GM18517 (cell line): ENCODE measurements around the gene CXCL5.
"Not testable (repeated sequence)": the region's sequence is repeated elsewhere in the genome, so short reads cannot be mapped to it uniquely, and the experiment has no call there.

Experiments used
- ATAC-seq: cut with Tn5 transposase; IDR thresholded peaks from one replicate; pipeline ENCODE4 v1.9.1; 2021; ENCODE audit warnings: mild to moderate bottlenecking, moderate library complexity; ENCODE audit not compliant: unreplicated experiment

CXCL5 gene

DNA sequence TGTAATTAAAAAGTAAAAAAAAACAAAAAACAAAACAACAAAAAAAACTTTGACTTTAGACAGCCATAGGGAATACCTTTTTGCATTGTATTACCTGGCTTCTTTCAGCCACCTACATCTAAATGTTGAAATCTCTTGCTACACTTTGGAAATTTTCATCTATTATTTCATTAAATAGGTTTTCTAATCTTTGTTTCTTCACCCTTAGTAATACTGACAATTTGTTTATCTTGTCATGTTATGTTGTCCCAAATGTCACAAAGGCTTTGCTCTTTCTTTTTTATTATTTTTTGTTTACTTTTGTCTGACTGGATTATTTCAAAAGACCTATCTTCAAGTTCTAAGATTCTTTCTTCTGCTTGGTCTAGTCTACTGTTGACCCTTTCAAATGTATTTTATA is 24.1 kb downstream of the CXCL5 start:
- no peak for ATAC-seq

DNA sequence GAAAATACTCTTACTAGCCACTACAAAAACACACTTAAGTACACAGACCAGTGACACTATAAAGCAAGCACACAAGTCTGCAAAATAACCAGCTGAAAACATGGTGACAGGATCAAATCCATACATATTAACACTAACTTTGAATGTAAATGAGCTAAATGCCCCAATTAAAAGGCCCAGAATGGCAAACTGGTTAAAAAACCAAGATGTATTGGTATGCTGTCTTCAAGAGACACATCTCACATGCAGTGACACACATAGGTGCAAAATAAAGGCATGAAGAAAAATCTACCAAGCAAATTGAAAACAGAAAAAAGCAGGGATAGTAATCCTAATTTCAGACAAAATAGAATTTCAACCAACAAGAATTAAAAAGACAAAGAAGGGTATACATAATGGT is 27.5 kb downstream of the CXCL5 start:
- no peak for ATAC-seq

DNA sequence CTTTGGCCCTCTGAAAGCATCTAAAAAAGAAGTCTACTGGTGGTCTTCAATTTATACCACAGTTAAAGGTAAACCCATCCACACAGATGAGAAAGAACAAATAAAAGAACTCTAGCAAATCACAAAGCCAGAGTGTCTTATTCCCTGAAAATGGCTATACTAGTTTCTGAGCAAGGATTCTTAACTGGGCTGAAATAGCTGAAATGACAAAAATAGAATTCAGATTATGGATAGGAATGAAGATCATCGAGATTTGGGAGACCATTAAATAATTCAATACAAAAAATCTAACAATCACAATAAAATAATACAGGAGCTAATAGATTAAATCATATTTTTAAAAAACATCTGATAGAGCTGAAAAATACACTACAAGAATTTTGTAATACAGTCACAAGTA is 28.5 kb downstream of the CXCL5 start:
- no peak for ATAC-seq

DNA sequence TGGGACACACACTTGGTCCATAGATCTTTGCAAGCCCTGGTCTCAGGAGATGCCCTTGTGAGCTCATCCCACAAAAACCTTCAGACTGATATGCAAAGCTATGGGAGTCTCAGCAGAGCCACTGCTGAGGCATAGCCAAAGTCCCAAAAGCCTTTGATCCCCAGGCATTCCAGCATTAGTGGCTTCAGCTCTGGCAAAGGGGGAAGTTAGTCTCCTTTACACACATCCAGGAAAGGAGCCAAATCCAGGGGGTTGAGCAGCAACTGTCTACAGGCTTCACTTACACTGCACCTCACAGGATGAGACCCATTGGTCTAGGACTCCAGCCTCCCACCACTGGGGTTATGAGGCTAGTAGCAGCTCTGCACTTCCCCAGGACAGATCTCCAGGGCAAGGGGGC is 30.6 kb downstream of the CXCL5 start:
- no peak for ATAC-seq

DNA sequence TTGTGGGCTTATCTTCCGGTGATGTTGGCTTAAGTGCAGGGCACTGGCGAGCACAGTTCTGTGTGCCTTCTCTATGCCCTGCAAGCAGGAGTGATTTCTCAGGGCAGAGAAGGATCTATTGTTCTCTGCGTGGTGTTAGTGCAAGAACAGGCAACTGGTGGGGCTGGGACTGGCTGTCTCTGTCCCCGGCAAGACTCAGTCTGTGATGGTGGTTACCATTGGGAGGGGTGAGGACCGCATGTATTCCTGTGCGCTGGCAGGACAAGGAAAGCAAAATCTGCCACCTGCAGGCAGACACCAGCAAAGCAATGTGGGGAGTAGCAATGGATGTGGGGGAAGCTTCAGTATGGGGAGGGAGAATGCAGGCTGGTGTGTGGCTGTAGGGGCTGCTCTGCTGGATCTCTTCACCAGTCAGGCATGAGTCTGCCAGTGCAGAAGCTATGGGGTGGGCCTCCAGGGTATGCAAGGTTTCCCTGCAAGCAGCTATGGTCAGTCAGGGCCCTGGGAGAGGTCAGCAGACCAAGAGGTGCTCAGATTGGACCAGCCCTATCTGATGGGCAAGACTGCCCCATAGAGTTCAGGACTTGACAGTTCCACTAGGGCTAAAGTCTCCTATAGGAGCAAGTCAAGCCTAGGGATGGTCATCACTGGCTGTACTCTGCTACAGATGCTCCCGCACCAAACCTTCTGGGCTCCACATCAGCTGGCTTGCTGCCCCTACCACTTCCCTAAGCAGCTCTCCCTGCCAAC is 33.4 kb downstream of the CXCL5 start:
- ATAC-seq: no peak

DNA sequence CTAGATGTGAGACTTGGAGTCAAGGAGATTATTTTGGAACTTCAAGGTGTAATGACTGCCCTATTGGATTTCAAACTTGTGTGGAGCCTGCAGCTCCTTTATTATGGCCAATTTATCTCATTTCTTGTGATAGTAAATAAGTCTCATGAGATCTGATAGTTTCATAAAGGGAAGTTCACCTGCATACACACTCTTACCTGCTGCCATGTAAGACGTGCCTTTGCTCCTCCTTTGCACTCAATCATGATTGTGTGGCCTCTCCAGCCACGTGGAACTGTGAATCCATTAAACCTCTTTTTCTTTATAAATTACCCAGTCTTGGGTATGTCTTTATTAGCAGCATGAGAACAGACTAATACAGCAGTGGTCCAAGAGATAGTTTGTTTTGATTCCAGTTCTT is 35.8 kb downstream of the CXCL5 start:
- no peak for ATAC-seq

DNA sequence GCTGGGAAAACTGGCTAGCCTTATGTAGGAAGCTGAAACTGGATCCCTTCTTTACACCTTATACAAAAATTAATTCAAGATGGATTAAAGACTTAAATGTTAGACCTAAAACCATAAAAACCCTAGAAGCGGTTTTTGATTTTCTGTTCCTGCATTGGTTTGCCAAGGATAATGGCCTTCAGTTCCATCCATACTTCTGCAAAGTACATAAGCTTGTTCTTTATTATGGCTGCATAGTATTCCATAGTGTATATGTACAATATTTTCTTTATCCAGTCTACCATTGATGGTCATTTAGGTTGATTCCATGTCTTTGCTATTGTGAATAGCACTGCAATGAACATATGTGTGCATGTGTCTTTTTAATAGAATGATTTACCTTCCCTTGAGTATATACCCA is 39.4 kb downstream of the CXCL5 start:
- not testable (repeated sequence) for ATAC-seq

DNA sequence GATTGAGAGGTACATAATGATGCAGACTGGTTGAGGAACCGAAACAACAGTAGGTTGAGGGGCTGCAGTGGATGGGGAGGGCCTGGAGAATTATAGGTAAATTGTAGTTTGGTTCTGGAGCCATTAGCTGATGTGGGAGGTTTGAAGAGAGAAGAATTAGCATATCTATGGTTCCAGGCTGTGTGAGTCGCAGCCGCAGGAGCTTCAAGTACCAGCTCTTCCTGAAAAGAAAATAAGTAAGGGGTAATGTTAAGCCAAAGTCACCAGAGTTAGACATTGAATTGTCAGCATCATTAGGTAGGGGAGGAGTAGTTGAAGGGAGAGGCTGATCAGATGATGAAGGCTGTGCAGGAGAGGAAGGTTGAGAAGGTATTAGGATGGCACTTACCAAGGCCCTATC is 46.1 kb downstream of the CXCL5 start:
- ATAC-seq: no peak

DNA sequence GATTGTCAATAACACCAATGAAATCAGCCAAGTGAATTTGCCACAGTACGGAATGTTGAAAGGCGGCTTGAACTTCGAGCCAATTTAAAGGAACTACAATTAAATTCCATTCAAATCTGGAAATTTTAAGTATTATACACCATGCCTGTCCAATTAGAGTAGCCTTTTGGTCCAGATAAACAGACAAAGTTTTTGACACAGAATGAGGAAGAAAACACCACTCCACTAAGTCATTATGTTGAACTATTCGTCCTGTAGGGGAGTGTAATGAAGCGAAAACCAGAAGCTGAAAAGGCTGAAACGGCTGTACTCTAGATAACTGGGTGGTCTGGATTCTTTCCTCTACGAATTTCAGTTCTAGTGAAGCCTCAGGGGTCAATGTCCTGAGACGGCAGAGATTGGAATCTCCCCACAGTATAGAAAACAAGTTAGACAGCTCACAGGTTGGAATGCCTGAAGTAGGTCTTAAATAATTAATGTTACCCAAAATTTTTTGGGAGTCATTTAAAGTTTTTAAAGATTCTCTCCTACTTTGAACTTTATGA is 48.0 kb downstream of the CXCL5 start:
- ATAC-seq: not testable (repeated sequence)

DNA sequence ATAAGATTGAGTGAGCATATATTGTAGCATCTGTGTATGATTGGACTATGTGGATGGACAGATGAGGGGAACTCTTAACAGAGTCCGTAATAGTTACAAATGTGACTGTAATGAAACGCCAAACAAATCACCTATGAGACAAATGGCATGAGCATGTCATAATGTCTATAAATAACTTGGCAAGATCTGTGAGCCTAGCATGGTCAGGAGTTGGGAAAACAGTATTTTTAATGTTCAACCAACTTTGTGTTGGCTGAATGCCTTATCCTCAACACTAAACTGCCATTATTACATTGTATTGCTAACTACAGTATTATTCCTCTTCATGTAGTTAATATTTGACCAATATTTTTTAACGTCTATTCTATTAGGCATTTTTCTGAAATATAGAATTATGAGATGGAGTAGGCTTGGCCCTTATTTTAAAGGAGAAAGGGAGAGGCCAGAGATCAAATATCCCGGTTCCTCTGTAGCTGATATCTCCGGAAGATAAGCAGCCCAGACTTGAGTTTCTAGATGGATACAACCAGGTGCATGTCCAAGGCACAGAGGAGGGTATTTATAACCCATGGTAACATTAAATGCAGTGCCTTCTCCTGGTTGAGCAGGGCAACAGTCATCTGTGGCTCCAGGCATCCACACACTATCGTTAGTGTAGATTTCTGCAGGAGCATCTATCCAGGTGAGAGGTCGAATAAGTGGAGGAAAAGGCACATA is 49.3 kb downstream of the CXCL5 start:
- no peak for ATAC-seq

DNA sequence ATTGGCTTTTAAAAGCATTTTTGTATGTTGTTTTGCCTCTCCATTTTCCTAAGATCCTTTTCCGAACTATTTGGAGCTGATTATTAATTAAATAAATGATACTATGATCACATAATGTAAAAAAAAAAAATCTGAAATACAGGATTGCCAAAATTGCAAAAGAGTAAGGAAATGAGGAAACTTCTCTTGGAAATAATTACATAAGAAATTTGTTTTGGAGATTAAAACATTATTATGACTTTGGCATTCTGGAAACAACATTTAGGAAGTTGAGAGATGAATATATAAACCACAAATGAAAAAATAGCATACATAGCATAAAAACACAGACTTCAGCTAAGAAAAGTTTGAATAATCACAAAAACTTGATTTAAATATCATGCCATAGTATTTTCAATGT is 50.2 kb downstream of the CXCL5 start:
- no peak for ATAC-seq

DNA sequence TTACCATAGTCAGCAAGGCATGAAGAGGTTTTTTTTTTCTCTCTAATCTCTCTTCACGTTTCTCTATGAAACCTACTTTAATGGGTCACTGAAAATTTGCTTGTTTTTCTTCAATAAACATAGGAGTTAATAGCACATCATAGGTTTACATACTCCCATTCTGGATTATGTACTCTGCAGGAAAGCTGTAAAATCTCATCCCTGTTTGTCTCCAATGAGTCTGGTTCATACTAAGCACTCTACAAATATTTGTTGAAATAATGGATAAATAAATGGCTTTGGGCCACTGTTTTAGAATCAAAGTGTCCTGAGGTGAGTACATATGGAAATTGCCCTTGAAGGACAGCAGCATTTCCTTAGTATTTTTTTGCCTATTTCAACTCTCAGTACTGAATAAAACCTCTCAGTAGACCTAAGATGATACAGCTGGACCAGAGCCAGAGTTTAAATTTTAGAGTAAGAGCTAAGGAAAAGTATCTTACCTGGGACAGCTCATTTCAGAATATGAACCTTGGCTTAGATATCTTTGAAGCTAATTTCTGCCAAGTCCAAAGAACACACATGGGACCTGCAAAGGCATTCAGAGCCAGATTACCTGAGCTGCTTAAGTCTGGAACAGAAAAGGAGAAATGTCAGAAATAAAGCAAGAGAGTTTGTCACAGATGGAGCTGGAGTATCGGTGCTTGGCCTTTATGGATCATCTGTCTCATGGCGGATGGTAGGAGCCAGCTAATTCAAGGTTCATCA is 51.1 kb downstream of the CXCL5 start:
- no peak for ATAC-seq

DNA sequence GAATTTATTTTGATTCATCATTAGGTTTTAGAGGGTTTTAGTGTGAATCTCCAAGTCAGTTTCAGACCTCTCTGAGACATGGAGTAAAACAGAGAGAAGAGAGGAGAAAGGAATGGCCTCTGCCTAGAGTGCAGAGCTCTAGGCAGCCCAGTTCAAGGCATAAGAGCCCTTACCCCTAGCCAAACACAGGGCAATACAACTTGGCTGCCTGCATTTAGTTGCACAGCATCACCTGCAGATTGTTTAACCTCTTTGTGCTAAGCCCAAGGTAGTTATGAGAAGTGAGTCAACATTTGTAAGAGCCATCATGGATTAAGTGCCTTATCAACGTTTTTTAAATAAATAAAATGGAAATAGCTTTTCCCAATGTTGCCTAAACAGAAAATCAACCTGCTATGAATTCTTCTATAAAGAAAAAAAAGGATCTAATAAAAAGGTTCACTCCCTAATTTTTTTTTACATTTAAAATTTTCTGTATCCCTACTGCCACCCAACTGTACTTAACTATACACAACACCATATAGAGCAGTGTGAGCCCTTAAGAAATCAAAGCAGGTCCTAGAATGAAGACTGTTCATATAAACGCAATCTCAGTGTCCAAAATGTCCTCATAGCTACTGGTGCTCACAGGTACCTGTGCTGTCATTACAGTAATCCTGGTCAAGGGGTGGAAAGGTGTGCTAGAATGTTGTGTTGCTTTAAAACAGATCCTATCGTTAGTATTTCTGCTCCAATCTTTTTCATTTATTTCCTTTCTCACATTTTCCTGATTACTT is 52.6 kb downstream of the CXCL5 start:
- ATAC-seq: no peak
